Prostate gland (tissue), 2 donors: ENCODE results near the gene CAMK1. TPM values are rescaled to one million over a fixed set of nuclear protein-coding genes. Genes with fewer than 3 reads are reported as not detected.

Experiments used
- DNase-seq: peaks from one replicate; pipeline ENCODE4 v3.0.0-alpha.2; 2019; ENCODE audit warnings: low spot score
- H3K27ac ChIP-seq, 2 donors: fragments of 200-600 bp; sonication (generic); 2 replicates each; pipeline ENCODE4 v1.5.1; 2017 to 2019
- H3K27me3 ChIP-seq: fragments of 200-600 bp; sonication (generic); replicated peaks from 2 replicates; pipeline ENCODE4 v1.5.1; 2019; ENCODE audit not compliant: insufficient read depth
- H3K36me3 ChIP-seq, 2 donors: fragments of 200-600 bp; sonication (generic); 1 replicate in 1 of 2; 2 replicates in 1 of 2; pipeline versions ENCODE4 v1.5.1 to v1.8.1; 2017 to 2019
- H3K4me1 ChIP-seq: fragments of 200-600 bp; sonication (generic); replicated peaks from 2 replicates; pipeline ENCODE4 v1.5.1; 2019
- H3K4me3 ChIP-seq, 2 donors: fragments of 200-600 bp; sonication (generic); 2 replicates each; pipeline ENCODE4 v1.5.1; 2017 to 2019
- H3K9me3 ChIP-seq: fragments of 200-600 bp; sonication (generic); 2 replicates; pipeline ENCODE4 v1.5.1; 2017
- CTCF ChIP-seq, 4 experiments: fragments of 200-600 bp in 2 of 4; fragments of 450-650 bp in 2 of 4; sonication (generic) in 2 of 4; IDR thresholded peaks; 1 replicate in 3 of 4; 2 replicates in 1 of 4; pipeline ENCODE4 v1.5.1; 2016 to 2019; ENCODE audit warnings: antibody characterized with exemption in 4 of 4, mild to moderate bottlenecking in 2 of 4, moderate library complexity in 2 of 4
- POLR2A ChIP-seq: fragments of 450-650 bp; IDR thresholded peaks from one replicate; pipeline ENCODE4 v1.6.1; 2016; ENCODE audit warnings: antibody characterized with exemption, mild to moderate bottlenecking
- POLR2AphosphoS5 ChIP-seq: sonication (generic); formaldehyde crosslinking; IDR thresholded peaks from one replicate; pipeline ENCODE4 v1.6.1; 2017; ENCODE audit warnings: antibody characterized with exemption
- WGBS: methylation state at CpG from one replicate; pipeline ENCODE4 v1.1.5; 2018; 5-methylcytosine and 5-hydroxymethylcytosine counted together
- intact Hi-C: fragments of 100-400 bp; cut with DNase I; formaldehyde crosslinking; loops from one replicate; pipeline ENCODE4 v1.14.2; 2022
- total RNA-seq, 2 donors: library from RNA; depleted of rRNA; stranded (reverse); fragments of >200 nt; gene quantifications; one replicate each; pipeline ENCODE4 v1.1.0, GENCODE V29; 2016

Gene CAMK1
- total RNA-seq, 2 donors from 2014 or later, result 74.4 to 167 TPM

GRCh38 chr3:9791790-9792404 lies 22.1 kb upstream of the CAMK1 start:
- intact Hi-C loops, result loop anchor here (1.0 kb wide), 1 partner anchor 43 kb away; the partner anchor contains the start of gene OGG1
- no peaks in the 10 kb centered on the region for H3K4me1 ChIP-seq
- 14% methylated on average over 14 of the region's 14 CpGs for WGBS

DNA sequence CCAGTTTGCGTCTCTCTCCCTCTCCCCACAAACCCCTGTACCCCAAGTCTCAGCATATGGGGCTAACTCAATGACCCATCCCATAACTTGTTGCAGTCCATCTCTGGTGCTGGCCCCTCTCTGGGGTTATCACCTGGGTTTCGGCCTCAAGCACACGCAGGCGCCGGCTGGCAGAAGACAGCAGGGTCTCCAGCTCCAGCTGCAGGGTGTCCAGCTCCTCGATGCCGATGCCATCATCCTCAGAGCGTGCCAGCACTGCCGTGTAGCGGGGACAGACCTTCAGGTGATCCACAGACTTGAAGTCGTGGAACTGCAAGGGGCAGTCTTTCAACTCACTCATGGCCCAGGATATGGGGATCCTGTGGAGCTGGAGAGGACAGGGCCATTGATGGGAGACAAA lies 21.4 kb upstream of the CAMK1 start:
- Histone ChIP-seq H3K9me3 (no peaks in the 10 kb centered on the region), H3K36me3 (peaks cover 8 to 13% of the 10 kb centered on the region in 2 donors), H3K27me3 (no peaks in the 10 kb centered on the region), H3K4me1 (no peaks in the 10 kb centered on the region), H3K4me3 (peak overlapping the region in 1 of 2 donors; percentile 97), H3K27ac (peak overlapping the region; percentile 95 to 96)
- no peak for DNase-seq
- TF ChIP-seq CTCF (IDR thresholded peaks at IDR 0.05) (no peak), POLR2AphosphoS5 (no peak), POLR2A (no peak)
- intact Hi-C loops, result no loop called here
- WGBS, result 80% methylated on average over 11 of the region's 11 CpGs

More at GRCh38 chr3:9791790-9792404, 22.1 kb upstream of the CAMK1 start:
- Histone ChIP-seq H3K9me3 (no peaks in the 10 kb centered on the region), H3K27ac (peak overlapping the region; percentile 95 to 96), H3K36me3 (peaks cover 8% of the 10 kb centered on the region in 2 donors), H3K4me3 (peak overlapping the region; percentile 92 to 97), H3K27me3 (no peaks in the 10 kb centered on the region)
- TF ChIP-seq POLR2AphosphoS5, result no peak
- TF ChIP-seq POLR2A, result no peak
- TF ChIP-seq CTCF (IDR thresholded peaks at IDR 0.05), result no peak
- DNase-seq, result no peak

DNA sequence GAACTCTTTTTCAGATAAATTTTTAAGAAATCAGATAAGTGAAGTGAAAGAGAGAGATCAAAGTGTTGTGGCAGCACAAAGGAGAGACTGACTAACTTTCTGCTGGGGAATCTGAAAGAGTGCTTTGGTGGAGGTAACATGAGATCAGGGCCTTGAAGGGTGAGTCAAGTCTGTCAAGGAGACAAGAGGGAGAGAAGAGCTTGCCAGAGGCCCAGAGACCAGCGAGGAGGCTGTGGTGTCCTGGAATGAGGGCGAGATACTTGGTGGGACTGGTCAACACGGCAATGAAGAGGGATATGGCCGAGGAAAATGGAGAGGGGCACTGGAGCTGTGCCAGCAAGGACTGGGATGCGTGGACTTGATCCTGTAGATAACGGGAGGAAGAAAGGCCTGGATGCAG lies 18.0 kb upstream of the CAMK1 start:
- Histone ChIP-seq H3K9me3 (no peaks in the 10 kb centered on the region), H3K27me3 (no peaks in the 10 kb centered on the region), H3K4me1 (no peaks in the 10 kb centered on the region), H3K36me3 (peaks cover 11 to 17% of the 10 kb centered on the region in 2 donors), H3K4me3 (no peak overlapping the region), H3K27ac (no peak overlapping the region)
- WGBS, result 79% methylated on average over 6 of the region's 6 CpGs
- no peak for DNase-seq
- no peak for TF ChIP-seq CTCF (IDR thresholded peaks at IDR 0.05)
- TF ChIP-seq POLR2A, result no peak
- no peak for TF ChIP-seq POLR2AphosphoS5
- intact Hi-C loops, result no loop called here

DNA sequence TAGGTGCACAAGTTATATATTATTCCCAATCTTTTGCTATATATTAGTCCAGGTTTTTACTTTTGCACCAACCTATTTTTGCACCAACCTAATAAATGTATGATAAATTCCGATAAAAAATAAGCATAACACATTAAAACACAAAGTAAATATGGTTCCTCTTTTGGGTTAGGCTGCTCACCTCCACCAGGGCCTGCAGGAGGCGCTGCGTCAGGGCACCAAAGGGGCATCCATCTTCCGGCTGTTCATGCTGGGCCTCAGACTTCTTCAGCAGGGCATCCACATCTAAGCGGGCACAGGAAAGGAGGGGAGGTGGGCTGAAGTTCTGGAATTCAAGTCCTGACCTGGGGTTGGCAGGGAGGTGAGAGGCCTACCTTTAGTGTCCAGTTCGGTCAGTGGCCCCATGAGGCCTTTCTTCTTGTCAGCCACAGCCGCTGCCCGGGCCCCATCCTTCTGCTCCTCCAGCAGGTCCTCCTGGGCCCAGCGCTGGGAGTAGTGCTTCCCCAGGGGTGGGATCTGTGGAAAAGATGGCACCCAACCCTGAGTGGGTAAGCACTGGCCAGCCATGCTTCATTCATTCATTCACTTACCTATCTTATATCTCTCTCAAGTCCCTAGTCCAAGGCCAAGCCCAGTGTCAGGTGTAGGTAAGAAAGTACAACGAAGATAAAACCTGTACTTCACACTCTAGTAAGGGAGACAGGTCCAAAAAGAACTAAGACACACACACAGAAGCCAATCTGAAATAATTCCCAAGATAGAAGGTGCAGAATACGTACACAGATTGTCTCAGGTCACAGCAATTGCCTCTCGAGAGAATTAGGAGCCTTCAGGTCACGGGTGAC lies 17.3 kb upstream of the CAMK1 start:
- 88% methylated on average over 13 of the region's 13 CpGs for WGBS
- Histone ChIP-seq H3K36me3 (peaks cover 11 to 17% of the 10 kb centered on the region in 2 donors), H3K4me3 (no peak overlapping the region), H3K4me1 (no peaks in the 10 kb centered on the region), H3K9me3 (no peaks in the 10 kb centered on the region), H3K27me3 (no peaks in the 10 kb centered on the region), H3K27ac (no peak overlapping the region)
- intact Hi-C loops, result no loop called here
- TF ChIP-seq POLR2A (no peak), POLR2AphosphoS5 (no peak), CTCF (IDR thresholded peaks at IDR 0.05) (no peak)
- DNase-seq, result no peak
